ENCODE data around the gene ATP6V0D1.

GRCh38 chr16:67449739-67450138 lies 31.2 kb downstream of the ATP6V0D1 start:
- TF ChIP-seq CTCF (IDR thresholded peaks at IDR 0.05; ENCODE audit: low read depth, low read length) (no peak), POLR2A (IDR thresholded peaks at IDR 0.05; ENCODE audit: extremely low read depth, insufficient read length) (no peak), MYC (IDR thresholded peaks at IDR 0.05; ENCODE audit: low read depth, low read length) (no peak)

Measured in NB4 (cell line).